Small intestine (tissue), 7 donors: ENCODE measurements around the gene CAMK4. TPM values are rescaled to one million over a fixed set of nuclear protein-coding genes. Genes with fewer than 3 reads are reported as not detected.
A peak's percentile ranks its signal among the peaks of the same experiment; 100 is the strongest.

Experiments used
- DNase-seq, 2 donors: peaks; one replicate each; pipeline versions ENCODE4 v3.0.0 to v3.0.0-alpha.2; 2013
- FAIRE-seq: peaks from 2 replicates; lab custom pipeline; 2012; peaks lifted over from hg19 to GRCh38; lab: Jason Lieb, UNC
- H3K27ac ChIP-seq, 3 donors: one replicate each; pipeline ENCODE4 v1.5.1; 2013; ENCODE audit warnings: low read length in 2 of 3, mild to moderate bottlenecking in 2 of 3, control low read depth in 1 of 3, inconsistent platforms in 1 of 3, low read depth in 1 of 3, moderate library complexity in 1 of 3
- H3K27me3 ChIP-seq, 3 donors: one replicate each; pipeline ENCODE4 v1.6.1; 2013; ENCODE audit warnings: low read length in 3 of 3, inconsistent platforms in 1 of 3; ENCODE audit not compliant: control insufficient read depth in 3 of 3, insufficient read depth in 3 of 3
- H3K36me3 ChIP-seq, 3 donors: one replicate each; pipeline ENCODE4 v1.6.1; 2013; ENCODE audit warnings: low read length in 3 of 3, inconsistent platforms in 1 of 3, low read depth in 1 of 3, mild to moderate bottlenecking in 1 of 3, moderate library complexity in 1 of 3; ENCODE audit not compliant: control insufficient read depth in 3 of 3, insufficient read depth in 2 of 3
- H3K4me1 ChIP-seq, 3 donors: one replicate each; pipeline ENCODE4 v1.6.1; 2013; ENCODE audit warnings: low read length in 2 of 3, inconsistent platforms in 1 of 3, low read depth in 1 of 3, mild to moderate bottlenecking in 1 of 3, moderate library complexity in 1 of 3; ENCODE audit not compliant: control insufficient read depth in 3 of 3, insufficient read depth in 2 of 3
- H3K4me3 ChIP-seq, 3 donors: one replicate each; pipeline ENCODE4 v1.5.1; 2013; ENCODE audit warnings: low read length in 3 of 3, control low read depth in 1 of 3, inconsistent platforms in 1 of 3, low read depth in 1 of 3, mild to moderate bottlenecking in 1 of 3, moderate library complexity in 1 of 3
- H3K9me3 ChIP-seq, 2 donors: one replicate each; pipeline ENCODE4 v1.6.1; 2013; ENCODE audit warnings: low read depth in 1 of 2, low read length in 1 of 2; ENCODE audit not compliant: control insufficient read depth in 2 of 2, insufficient read depth in 1 of 2
- WGBS, 3 donors: extraction: QIAGEN DNeasy Blood & Tissue Kit; methylation state at CpG; one replicate each; pipeline ENCODE4 v1.1.7; 2013; 5-methylcytosine and 5-hydroxymethylcytosine counted together
- polyA plus RNA-seq, 4 donors: library from polyadenylated mRNA; stranded (reverse) in 3 of 4; unstranded in 1 of 4; fragments of 200-250 nt in 3 of 4; fragments of 120-200 nt in 1 of 4; gene quantifications; one replicate each; pipeline versions ENCODE4 v1.2.1 to v1.2.3, GENCODE V29; 2013
- donor health status: healthy with polysubstance abuse.
- donor health status: control.
- donor health status: control.
- donor health status: Bipolar disorder and iron deficiency.
- donor health status: healthy.

CAMK4 gene
- polyA plus RNA-seq, 4 donors, result 0.89 to 3.2 (median 2.2) TPM

DNA sequence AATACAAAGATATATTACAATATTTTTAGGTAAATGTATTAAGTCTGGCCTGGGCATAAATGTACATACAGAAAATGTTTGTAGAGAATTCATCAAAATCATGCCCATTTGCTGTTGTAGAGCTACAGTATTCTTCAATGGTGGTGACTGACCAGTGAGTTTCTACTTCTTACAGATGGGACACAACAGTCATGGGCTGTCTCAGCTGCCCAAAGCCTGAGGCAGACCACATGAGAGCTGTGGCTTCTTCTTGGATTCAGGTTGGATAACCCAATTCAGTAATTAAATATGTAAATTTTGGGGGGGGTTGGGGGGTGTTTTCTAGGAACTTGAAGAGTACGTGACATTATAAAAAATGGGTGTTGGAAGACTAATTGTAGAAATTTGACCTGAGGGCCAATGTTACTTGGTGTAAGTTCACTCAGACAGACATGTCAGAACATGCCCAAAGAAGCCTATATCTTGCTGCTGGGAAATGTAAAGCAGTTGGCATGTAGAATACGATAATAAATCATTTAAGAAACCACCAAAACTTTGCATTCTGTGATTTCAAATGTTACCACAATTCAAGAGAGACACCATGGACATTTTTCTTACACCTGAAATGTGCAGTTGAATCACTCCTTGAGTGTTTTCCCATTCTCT, 270.3 kb downstream of the CAMK4 start:
- Histone ChIP-seq H3K27me3 (no peaks in the 10 kb centered on the region), H3K36me3 (peaks cover 0 to 3% (median 3%) of the 10 kb centered on the region in 3 donors), H3K27ac (no peak overlapping the region), H3K4me3 (no peak overlapping the region), H3K4me1 (no peaks in the 10 kb centered on the region), H3K9me3 (no peaks in the 10 kb centered on the region)
- no peak for FAIRE-seq
- WGBS, 3 donors, result 89 to 93% (median 91%) methylated on average over 2 of the region's 2 CpGs
- DNase-seq, result no peak

DNA sequence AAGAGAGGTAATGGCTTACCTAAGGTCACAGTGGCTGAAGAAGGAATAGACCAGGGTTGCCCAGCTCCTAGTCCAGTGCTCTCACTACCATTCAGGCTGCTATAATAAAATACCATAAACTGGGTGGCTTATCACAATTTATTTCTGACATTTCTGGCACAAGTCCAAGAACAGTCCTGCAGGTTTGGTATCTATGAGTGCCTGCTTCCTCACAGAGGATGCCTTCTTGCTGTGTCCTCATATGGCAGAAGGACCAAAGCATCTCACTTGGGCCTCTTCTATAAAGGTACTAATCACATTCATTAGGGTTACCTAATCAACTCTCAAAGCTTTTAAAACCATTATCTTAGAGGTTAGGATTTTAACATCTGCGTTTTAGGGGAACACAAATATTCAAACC, 271.0 kb downstream of the CAMK4 start:
- 86 to 92% (median 89%) methylated on average over 1 of the region's 1 CpG for WGBS, 3 donors
- H3K27me3 ChIP-seq, result no peaks in the 10 kb centered on the region
- H3K36me3 ChIP-seq, result peaks cover 0 to 4% (median 3%) of the 10 kb centered on the region in 3 donors
- DNase-seq (peak in 1 of 2 donors; percentile 66), FAIRE-seq (no peak)
- no peak overlapping the region for H3K4me3 ChIP-seq
- no peaks in the 10 kb centered on the region for H3K9me3 ChIP-seq
- no peak overlapping the region for H3K27ac ChIP-seq
- H3K4me1 ChIP-seq, result no peaks in the 10 kb centered on the region

DNA sequence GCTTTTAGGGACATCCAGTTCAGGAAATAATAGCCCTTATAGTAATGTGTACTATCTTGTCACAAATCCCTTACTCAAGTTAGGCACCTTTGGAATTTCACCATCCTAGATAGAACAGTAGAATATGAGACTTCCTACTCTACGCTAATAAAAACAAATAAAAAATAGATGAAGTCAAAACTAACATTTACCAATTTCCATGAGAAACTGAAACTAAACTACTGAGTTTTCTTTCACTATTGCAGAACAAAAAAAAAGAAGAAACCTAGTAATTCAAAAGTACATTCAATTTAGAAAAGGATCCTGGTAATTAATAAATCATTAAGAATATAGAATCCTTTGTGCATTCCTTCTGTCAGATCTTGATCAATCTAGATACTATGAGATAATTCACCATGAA, 274.2 kb downstream of the CAMK4 start:
- H3K4me1 ChIP-seq, result no peaks in the 10 kb centered on the region
- FAIRE-seq, result no peak

DNA sequence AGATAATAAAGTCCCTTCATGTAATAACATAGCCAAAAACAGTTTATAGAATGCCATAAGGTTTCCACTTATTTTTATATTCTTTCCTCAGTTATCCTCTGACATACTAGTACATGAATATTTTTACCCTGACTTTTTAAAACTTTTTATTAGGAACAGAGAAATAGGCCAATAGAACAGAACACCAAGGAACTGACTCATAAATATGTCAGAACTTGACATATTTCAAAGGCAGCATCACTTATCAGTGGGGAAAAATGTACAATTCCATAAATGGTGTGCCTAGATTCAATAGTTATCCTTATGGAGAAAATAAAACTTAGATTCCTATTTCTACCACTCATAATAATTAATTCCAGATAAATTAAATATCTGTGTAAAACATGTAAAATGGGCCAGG, 278.8 kb downstream of the CAMK4 start:
- H3K9me3 ChIP-seq, result no peaks in the 10 kb centered on the region
- FAIRE-seq, result no peak
- peaks cover 0 to 7% (median 5%) of the 10 kb centered on the region in 3 donors for H3K36me3 ChIP-seq
- DNase-seq, result no peak
- no peak overlapping the region for H3K4me3 ChIP-seq
- no peak overlapping the region for H3K27ac ChIP-seq
- H3K27me3 ChIP-seq, result no peaks in the 10 kb centered on the region
- no peaks in the 10 kb centered on the region for H3K4me1 ChIP-seq

More for the DNA sequence above, 274.2 kb downstream of the CAMK4 start:
- 48 to 90% (median 63%) methylated on average over 1 of the region's 1 CpG for WGBS, 3 donors
- Histone ChIP-seq H3K27me3 (no peaks in the 10 kb centered on the region), H3K27ac (no peak overlapping the region), H3K9me3 (no peaks in the 10 kb centered on the region), H3K4me3 (no peak overlapping the region), H3K36me3 (peaks cover 0 to 5% (median 4%) of the 10 kb centered on the region in 3 donors)
- no peak for DNase-seq

DNA sequence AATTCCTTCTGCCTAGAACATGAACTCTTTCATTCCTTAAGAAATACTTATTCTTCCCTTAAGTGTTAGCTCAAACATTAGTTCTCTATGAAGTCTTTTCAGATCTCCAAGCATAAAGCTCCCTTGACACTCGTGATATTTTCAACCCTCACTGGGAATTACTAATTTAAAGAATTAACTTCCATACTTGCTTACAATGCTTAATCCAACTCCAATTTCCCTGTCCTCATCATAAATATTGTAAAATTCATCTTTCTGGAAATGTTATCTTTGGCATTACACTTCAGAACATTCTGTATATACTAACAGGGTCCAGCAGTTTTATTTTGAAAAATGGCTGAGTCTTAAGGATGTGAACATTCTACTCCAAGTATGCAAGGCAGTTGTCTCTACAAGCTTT, 280.9 kb downstream of the CAMK4 start:
- Histone ChIP-seq H3K27ac (no peak overlapping the region), H3K4me3 (no peak overlapping the region), H3K4me1 (peaks cover 0 to 2% (median 0%) of the 10 kb centered on the region in 3 donors), H3K9me3 (no peaks in the 10 kb centered on the region), H3K27me3 (no peaks in the 10 kb centered on the region), H3K36me3 (peaks cover 0 to 5% (median 3%) of the 10 kb centered on the region in 3 donors)
- WGBS, 3 donors, result 71 to 92% (median 89%) methylated on average over 1 of the region's 1 CpG
- DNase-seq (no peak), FAIRE-seq (no peak)

DNA sequence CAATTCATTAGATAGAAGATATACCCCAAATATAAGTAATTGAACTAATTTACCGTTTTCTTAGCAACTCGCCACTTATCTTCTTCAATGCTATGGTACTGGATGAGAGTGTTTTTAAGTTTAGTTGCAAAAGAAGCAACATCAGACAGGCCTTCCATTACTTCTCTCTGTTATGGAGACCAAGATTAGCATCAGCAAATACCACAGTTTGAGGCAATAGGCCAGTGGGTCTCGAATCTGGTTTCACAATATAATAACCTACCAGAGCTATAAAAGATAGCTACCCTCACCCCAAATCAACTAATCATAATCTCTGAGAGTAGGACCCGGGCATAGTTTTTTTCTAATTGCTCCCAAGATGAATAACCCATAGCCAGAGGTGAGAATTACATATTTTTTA, 283.1 kb downstream of the CAMK4 start:
- H3K27ac ChIP-seq, result no peak overlapping the region
- H3K9me3 ChIP-seq, result no peaks in the 10 kb centered on the region
- H3K36me3 ChIP-seq, result peaks cover 0 to 5% (median 2%) of the 10 kb centered on the region in 3 donors
- DNase-seq (no peak), FAIRE-seq (no peak)
- no peaks in the 10 kb centered on the region for H3K27me3 ChIP-seq
- WGBS, 3 donors, result 73 to 84% (median 78%) methylated on average over 4 of the region's 4 CpGs
- no peak overlapping the region for H3K4me3 ChIP-seq
- peaks cover 0 to 3% (median 2%) of the 10 kb centered on the region in 3 donors for H3K4me1 ChIP-seq

DNA sequence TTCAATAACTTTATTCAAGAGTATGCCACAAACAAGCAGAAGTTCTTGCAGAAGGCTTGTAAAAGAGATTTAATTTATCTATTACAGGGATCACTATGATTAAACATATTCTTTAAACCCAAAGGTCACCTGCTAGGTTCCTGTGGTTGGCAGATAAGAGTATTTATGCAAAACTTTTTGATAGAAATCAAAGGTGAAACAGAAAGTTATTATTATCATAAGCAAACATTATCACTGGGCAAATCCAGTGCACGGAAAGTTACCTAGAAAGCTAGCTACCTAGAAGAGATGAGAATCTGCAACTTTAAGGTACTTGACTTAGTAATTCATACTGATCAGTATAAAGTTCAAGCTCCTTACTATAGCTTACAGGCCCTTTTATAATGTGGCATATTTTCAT, 284.9 kb downstream of the CAMK4 start:
- 11 to 42% (median 31%) methylated on average over 1 of the region's 1 CpG for WGBS, 3 donors
- Histone ChIP-seq H3K4me3 (no peak overlapping the region), H3K36me3 (peaks cover 0 to 2% (median 2%) of the 10 kb centered on the region in 3 donors), H3K9me3 (no peaks in the 10 kb centered on the region), H3K27me3 (no peaks in the 10 kb centered on the region), H3K4me1 (peaks cover 0 to 3% (median 2%) of the 10 kb centered on the region in 3 donors), H3K27ac (peak overlapping the region in 1 of 3 donors; percentile 20)
- DNase-seq (peak; percentile 8 to 66), FAIRE-seq (no peak)

DNA sequence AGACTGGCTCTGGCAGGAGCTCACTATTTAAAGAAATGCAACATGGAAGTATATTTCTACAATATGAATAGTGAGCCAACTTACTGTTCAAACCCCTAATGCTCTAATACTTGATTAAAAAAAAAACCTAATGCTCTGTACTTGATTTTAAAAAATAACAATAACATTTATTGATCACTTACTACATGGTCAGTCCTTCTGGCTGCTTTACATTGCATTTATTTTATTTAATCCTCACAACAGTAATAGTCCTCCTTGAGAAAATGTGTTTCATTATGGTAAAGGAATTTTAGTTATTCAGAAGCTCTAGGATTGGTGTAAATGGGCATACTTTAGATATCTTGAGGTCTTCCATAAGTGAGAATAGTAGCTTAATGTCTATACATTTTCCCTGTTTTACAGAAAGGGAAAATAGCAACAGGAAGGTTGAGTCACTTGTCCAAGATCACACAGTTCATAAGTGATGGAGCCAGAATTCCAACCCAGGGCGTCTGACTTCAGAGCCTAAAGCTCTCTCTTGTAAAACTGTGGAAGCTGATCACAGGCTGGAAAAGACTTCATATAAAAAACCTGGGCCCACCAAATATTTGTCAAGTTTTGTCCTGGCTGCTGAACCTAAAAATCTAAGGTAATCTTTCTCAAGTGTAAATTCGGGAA, 287.1 kb downstream of the CAMK4 start:
- Histone ChIP-seq H3K27me3 (no peaks in the 10 kb centered on the region), H3K36me3 (no peaks in the 10 kb centered on the region), H3K27ac (peak overlapping the region; percentile 84 to 99 (median 85)), H3K9me3 (no peaks in the 10 kb centered on the region), H3K4me1 (peaks cover 0 to 3% (median 2%) of the 10 kb centered on the region in 3 donors), H3K4me3 (peak overlapping the region; percentile 64 to 96 (median 89))
- FAIRE-seq (no peak), DNase-seq (peak in 1 of 2 donors; percentile 42)
- 2 to 6% (median 3%) methylated on average over 2 of the region's 2 CpGs for WGBS, 3 donors
